A549 (cell line): ENCODE data around the gene PRRC2B.

Source experiments
- PHF8 ChIP-seq: fragments of 200-600 bp; sonication (generic); IDR thresholded peaks from 2 replicates; pipeline ENCODE4 v1.6.1; 2016; ENCODE audit warnings: low read depth, mild to moderate bottlenecking, antibody characterized with exemption, moderate library complexity, borderline replicate concordance
- POLR2A ChIP-seq: IDR thresholded peaks from 2 replicates; pipeline ENCODE4 v1.6.1; 2012; ENCODE audit warnings: mild to moderate bottlenecking, low read length
- RAD21 ChIP-seq, 2 experiments: fragments of >200 bp in 1 of 2; sonication (Bioruptor Twin) in 1 of 2; formaldehyde crosslinking in 1 of 2; IDR thresholded peaks in 1 of 2; conservative IDR thresholded peaks in 1 of 2; 2 replicates in 1 of 2; 3 replicates in 1 of 2; pipeline ENCODE4 v1.6.1; 2012 to 2018; ENCODE audit warnings: inconsistent platforms in 1 of 2

DNA sequence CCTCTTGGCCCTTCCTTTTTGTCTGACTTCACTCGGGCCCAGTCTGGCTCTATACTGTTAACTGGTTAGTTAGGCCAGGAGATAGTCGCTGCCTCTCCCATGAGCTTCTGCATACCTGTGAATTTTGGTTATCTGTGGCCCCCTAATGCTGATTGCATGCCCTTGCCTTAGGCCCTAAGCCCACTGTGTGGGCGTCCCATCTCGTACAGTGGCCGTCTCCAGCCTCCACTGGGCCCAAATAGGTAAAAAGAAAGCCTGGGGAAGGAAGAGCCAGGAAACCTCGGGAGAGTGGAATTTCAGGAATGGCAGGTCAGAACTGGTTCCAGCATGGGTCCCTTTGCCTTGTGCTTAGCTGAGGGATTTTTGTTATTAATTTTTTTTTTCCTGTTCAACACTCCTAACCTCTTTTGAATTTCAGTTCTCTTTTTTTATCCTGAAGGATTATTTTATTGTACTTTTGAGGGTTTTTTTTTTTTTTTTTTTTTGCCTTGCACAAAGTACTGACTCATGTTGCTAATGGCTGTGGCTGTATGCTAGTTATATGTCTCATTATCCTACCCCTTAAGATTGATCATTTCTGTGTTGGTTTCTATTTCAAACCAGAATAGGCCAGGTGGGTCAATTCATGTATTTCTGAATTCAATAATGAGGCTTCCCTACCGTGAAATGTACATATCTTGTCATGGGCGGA lies 3.4 kb downstream of the PRRC2B start:
- TF ChIP-seq RAD21 (conservative IDR thresholded peaks at IDR 0.05 in 1 of 2, IDR thresholded peaks at IDR 0.05 in 1 of 2) (no peak), PHF8 (no peak), POLR2A (no peak)
